Neural progenitor cell (in vitro differentiated cells): ENCODE results near the gene JADE2. TPM values are rescaled to one million over a fixed set of nuclear protein-coding genes. Genes with fewer than 3 reads are reported as not detected.
A peak's percentile ranks its signal among the peaks of the same experiment; 100 is the strongest.

Experiments
- DNase-seq: peaks from one replicate; pipeline ENCODE4 v3.0.0-alpha.2; 2016; ENCODE audit warnings: low spot score
- H2AFZ ChIP-seq: fragments of 200-600 bp; sonication (generic); replicated peaks from 2 replicates; pipeline ENCODE4 v1.6.1; 2016; ENCODE audit warnings: antibody characterized with exemption
- H3F3A ChIP-seq: fragments of 200-600 bp; sonication (generic); 2 replicates; pipeline ENCODE4 v1.6.1; 2016; ENCODE audit warnings: antibody characterized with exemption, low read depth
- H3K27ac ChIP-seq: fragments of 200-600 bp; sonication (generic); 2 replicates; pipeline ENCODE4 v1.5.1; 2016; ENCODE audit warnings: mild to moderate bottlenecking
- H3K27me3 ChIP-seq: fragments of 200-600 bp; sonication (generic); 2 replicates; pipeline ENCODE4 v1.6.1; 2016; ENCODE audit warnings: mild to moderate bottlenecking, moderate library complexity
- H3K36me3 ChIP-seq: fragments of 200-600 bp; sonication (generic); 2 replicates; pipeline ENCODE4 v1.5.1; 2016
- H3K4me1 ChIP-seq: fragments of 200-600 bp; sonication (generic); 2 replicates; pipeline ENCODE4 v1.6.1; 2016; ENCODE audit warnings: mixed run types
- H3K4me2 ChIP-seq: fragments of 200-600 bp; sonication (generic); 2 replicates; pipeline ENCODE4 v1.6.1; 2016
- H3K4me3 ChIP-seq: fragments of 200-600 bp; sonication (generic); 2 replicates; pipeline ENCODE4 v1.5.1; 2016
- H3K79me2 ChIP-seq: fragments of 200-600 bp; sonication (generic); 2 replicates; pipeline ENCODE4 v1.6.1; 2016; ENCODE audit warnings: low read depth
- H3K9ac ChIP-seq: fragments of 200-600 bp; sonication (generic); 2 replicates; pipeline ENCODE4 v1.6.1; 2016
- H3K9me3 ChIP-seq: fragments of 200-600 bp; sonication (generic); 2 replicates; pipeline ENCODE4 v1.5.1; 2016; ENCODE audit warnings: low read depth
- H4K20me1 ChIP-seq: fragments of 200-600 bp; sonication (generic); 2 replicates; pipeline ENCODE4 v1.6.1; 2016; ENCODE audit warnings: low read depth
- H3K27ac Mint-ChIP-seq: 3 replicates; pipeline ENCODE4 v1.8.0; 2021; ENCODE audit warnings: mixed read lengths
- H3K27me3 Mint-ChIP-seq: 2 replicates; pipeline ENCODE4 v1.8.0; 2022; ENCODE audit warnings: low read depth, mild to moderate bottlenecking, inconsistent platforms, moderate library complexity, mixed read lengths; ENCODE audit not compliant: insufficient read depth
- H3K36me3 Mint-ChIP-seq: 3 replicates; pipeline ENCODE4 v1.8.0; 2021; ENCODE audit warnings: mixed read lengths
- H3K4me1 Mint-ChIP-seq: 3 replicates; pipeline ENCODE4 v1.8.0; 2021; ENCODE audit warnings: mixed read lengths
- H3K4me3 Mint-ChIP-seq: 3 replicates; pipeline ENCODE4 v1.8.0; 2021; ENCODE audit warnings: mild to moderate bottlenecking, moderate library complexity, mixed read lengths
- H3K9me3 Mint-ChIP-seq: 3 replicates; pipeline ENCODE4 v1.8.0; 2020; ENCODE audit warnings: mixed read lengths
- CTCF ChIP-seq: fragments of 200-600 bp; sonication (generic); IDR thresholded peaks from 2 replicates; pipeline ENCODE4 v1.5.1; 2017; ENCODE audit warnings: antibody characterized with exemption, mild to moderate bottlenecking
- EZH2 ChIP-seq: fragments of 200-600 bp; sonication (generic); IDR thresholded peaks from 2 replicates; pipeline ENCODE4 v1.6.1; 2017; ENCODE audit warnings: antibody characterized with exemption, mild to moderate bottlenecking, moderate library complexity
- EZH2phosphoT487 ChIP-seq: fragments of 200-600 bp; sonication (generic); IDR thresholded peaks from 2 replicates; pipeline ENCODE4 v1.6.1; 2017; ENCODE audit warnings: antibody characterized with exemption
- total RNA-seq: library from RNA; depleted of rRNA; stranded (reverse); fragments of >200 nt; gene quantifications from 2 replicates; pipeline ENCODE4 v1.2.3, GENCODE V29; 2015; ENCODE audit warnings: low replicate concordance

Gene JADE2
- total RNA-seq, 1 donor from 2014 or later = 1.7 TPM

- Histone ChIP-seq H3K4me2 (no peak overlapping the region), H3K27ac (no peak overlapping the region), H3K9ac (no peak overlapping the region), H3K9me3 (no peaks in the 10 kb centered on the region), H2AFZ (no peak overlapping the region), H3K36me3 (no peaks in the 10 kb centered on the region), H3K4me1 (peaks cover 3% of the 10 kb centered on the region), H3K79me2 (no peaks in the 10 kb centered on the region), H3K27me3 (no peaks in the 10 kb centered on the region), H4K20me1 (no peaks in the 10 kb centered on the region), H3K4me3 (no peak overlapping the region), H3F3A (no peaks in the 10 kb centered on the region)
- Mint-ChIP-seq H3K27me3 (peaks cover 4% of the 10 kb centered on the region), H3K36me3 (no peaks in the 10 kb centered on the region), H3K4me1 (peaks cover 13% of the 10 kb centered on the region), H3K9me3 (no peaks in the 10 kb centered on the region), H3K4me3 (no peak overlapping the region), H3K27ac (no peak overlapping the region)
- TF ChIP-seq EZH2phosphoT487 (no peak), EZH2 (no peak), CTCF (no peak)
- no peak for DNase-seq
These were observed 22.7 kb downstream of the JADE2 start for GRCh38 chr5:134547999-134548658.

- H3K27ac Mint-ChIP-seq = no peak overlapping the region
- H3K36me3 Mint-ChIP-seq = no peaks in the 10 kb centered on the region
- Histone ChIP-seq H4K20me1 (no peaks in the 10 kb centered on the region), H3F3A (no peaks in the 10 kb centered on the region), H3K79me2 (no peaks in the 10 kb centered on the region), H3K4me3 (no peak overlapping the region), H3K4me1 (peaks cover 3% of the 10 kb centered on the region), H3K9me3 (no peaks in the 10 kb centered on the region), H3K27me3 (no peaks in the 10 kb centered on the region), H2AFZ (no peak overlapping the region), H3K27ac (no peak overlapping the region), H3K36me3 (no peaks in the 10 kb centered on the region), H3K4me2 (no peak overlapping the region), H3K9ac (no peak overlapping the region)
- H3K9me3 Mint-ChIP-seq = no peaks in the 10 kb centered on the region
- no peak overlapping the region for H3K4me3 Mint-ChIP-seq
- TF ChIP-seq EZH2 (no peak), EZH2phosphoT487 (no peak)
- H3K27me3 Mint-ChIP-seq = peaks cover 6% of the 10 kb centered on the region
- no peak for DNase-seq
- peaks cover 17% of the 10 kb centered on the region for H3K4me1 Mint-ChIP-seq
These were observed 24.2 kb downstream of the JADE2 start for GRCh38 chr5:134549714-134550113.

- Mint-ChIP-seq H3K27me3 (peaks cover 6% of the 10 kb centered on the region), H3K27ac (no peak overlapping the region), H3K4me1 (peaks cover 23% of the 10 kb centered on the region), H3K36me3 (no peaks in the 10 kb centered on the region), H3K9me3 (no peaks in the 10 kb centered on the region), H3K4me3 (no peak overlapping the region)
- Histone ChIP-seq H3K4me2 (no peak overlapping the region), H3K4me3 (no peak overlapping the region), H3F3A (peaks cover 4% of the 10 kb centered on the region), H3K27ac (no peak overlapping the region), H3K4me1 (peaks cover 3% of the 10 kb centered on the region), H3K27me3 (no peaks in the 10 kb centered on the region), H3K36me3 (no peaks in the 10 kb centered on the region), H3K9ac (no peak overlapping the region), H2AFZ (peak overlapping the region; percentile 7), H4K20me1 (no peaks in the 10 kb centered on the region), H3K9me3 (no peaks in the 10 kb centered on the region), H3K79me2 (no peaks in the 10 kb centered on the region)
- DNase-seq = no peak
- no peak for TF ChIP-seq EZH2
- no peak for TF ChIP-seq CTCF
- no peak for TF ChIP-seq EZH2phosphoT487
These were observed 25.1 kb downstream of the JADE2 start for GRCh38 chr5:134550271-134551214.
